ENCODE measurements around the gene MCHR1. TPM values are rescaled to one million over a fixed set of nuclear protein-coding genes. Genes with fewer than 3 reads are reported as not detected.

MCHR1 gene
- total RNA-seq, 1 donor: under 0.01 TPM

- TF ChIP-seq CTCF (IDR thresholded peaks at IDR 0.05; ENCODE audit: insufficient read depth, low read length): no peak
- DNase-seq (ENCODE audit: low read depth): peak; percentile 100
- peak within 1 kb of the TSS; percentile 90 for H3K4me3 ChIP-seq (ENCODE audit: low read depth, low read length)
Observed at GRCh38 chr22:40636380-40637182, 42.7 kb upstream of the MCHR1 start, which contains the start of gene MRTFA. Gene MRTFA, minus strand, starts transcription at chr22:40636719.

GRCh38 chr22:40637183-40638150 lies 41.8 kb upstream of the MCHR1 start:
- H3K4me3 ChIP-seq (ENCODE audit: low read depth, low read length): peak overlapping the region; percentile 71
- DNase-seq (ENCODE audit: low read depth): no peak
- no peak for TF ChIP-seq CTCF (IDR thresholded peaks at IDR 0.05; ENCODE audit: insufficient read depth, low read length)

- no peak for DNase-seq (ENCODE audit: low read depth)
- H3K4me3 ChIP-seq (ENCODE audit: low read depth, low read length): no peak overlapping the region
- TF ChIP-seq CTCF (IDR thresholded peaks at IDR 0.05; ENCODE audit: insufficient read depth, low read length): no peak
Observed at GRCh38 chr22:40638261-40638660, 41.0 kb upstream of the MCHR1 start.

- no peak for TF ChIP-seq CTCF (IDR thresholded peaks at IDR 0.05; ENCODE audit: insufficient read depth, low read length)
- no peak overlapping the region for H3K4me3 ChIP-seq (ENCODE audit: low read depth, low read length)
- no peak for DNase-seq (ENCODE audit: low read depth)
Observed at GRCh38 chr22:40641269-40641668, 38.0 kb upstream of the MCHR1 start.

- no peak for TF ChIP-seq CTCF (IDR thresholded peaks at IDR 0.05; ENCODE audit: insufficient read depth, low read length)
- no peak for DNase-seq (ENCODE audit: low read depth)
- H3K4me3 ChIP-seq (ENCODE audit: low read depth, low read length): no peak overlapping the region
Observed at GRCh38 chr22:40642316-40642715, 37.0 kb upstream of the MCHR1 start.

GRCh38 chr22:40645579-40646197 lies 33.6 kb upstream of the MCHR1 start:
- no peak overlapping the region for H3K4me3 ChIP-seq (ENCODE audit: low read depth, low read length)
- no peak for TF ChIP-seq CTCF (IDR thresholded peaks at IDR 0.05; ENCODE audit: insufficient read depth, low read length)
- DNase-seq (ENCODE audit: low read depth): no peak
